HG02759 (cell line): ENCODE measurements around the gene MED12.

ENCODE experiments used
- ATAC-seq: cut with Tn5 transposase; IDR thresholded peaks from one replicate; pipeline ENCODE4 v1.9.1; 2021; ENCODE audit warnings: mild to moderate bottlenecking, moderate library complexity; ENCODE audit not compliant: unreplicated experiment

MED12 gene

GRCh38 chrX:71118032-71118984 lies at the start of gene MED12:
MED12 (plus strand) TSS chrX:71118596; CDS start chrX:71118755, 159 bp downstream.
- ATAC-seq: peak; percentile 96

DNA sequence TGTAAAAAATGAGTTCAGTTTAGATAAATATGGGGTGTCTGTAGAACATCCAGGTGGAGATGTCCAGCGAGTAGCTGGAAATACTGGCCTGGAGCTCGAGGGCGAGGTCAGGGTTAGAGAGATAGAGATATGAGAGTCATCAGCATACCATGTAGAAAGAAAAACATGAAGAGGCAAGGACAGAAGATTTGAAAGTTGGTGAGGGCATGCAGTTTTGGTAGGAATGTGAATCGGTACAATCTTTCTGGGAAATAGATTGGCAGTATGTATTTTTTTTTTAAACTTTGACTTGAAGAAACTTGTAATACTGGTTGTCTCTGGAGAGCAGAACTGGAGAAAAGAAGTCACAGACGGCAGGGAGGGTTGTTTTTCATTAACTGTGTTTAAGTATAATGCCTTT lies 47.9 kb upstream of the MED12 start:
- ATAC-seq: no peak

- ATAC-seq: no peak
Observed at GRCh38 chrX:71081330-71082123, 36.9 kb upstream of the MED12 start.

DNA sequence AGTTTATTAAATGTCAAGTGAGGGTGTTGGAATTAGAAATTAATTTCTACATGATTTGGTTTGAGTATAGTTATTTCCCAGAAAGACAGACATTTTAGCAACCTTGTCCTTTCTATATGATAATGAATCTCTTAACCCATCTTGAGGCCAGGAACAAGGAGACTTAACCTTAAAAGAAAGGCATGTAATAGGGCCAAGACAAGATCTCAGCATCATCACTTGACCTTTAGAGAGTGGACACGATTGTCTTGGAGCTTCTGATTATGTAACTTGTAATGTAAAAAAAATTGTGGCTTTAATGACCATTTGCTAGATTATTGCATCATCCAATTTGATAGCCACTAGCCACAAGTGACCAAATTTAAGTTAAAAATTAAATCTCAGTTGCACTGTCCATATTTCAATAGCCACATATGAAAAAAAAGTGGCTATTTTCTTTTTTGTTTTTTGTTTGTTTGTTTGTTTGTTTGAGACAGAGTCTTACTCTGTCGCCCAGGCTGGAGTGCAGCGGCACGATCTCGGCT lies 36.2 kb upstream of the MED12 start:
- ATAC-seq: no peak

- no peak for ATAC-seq
Observed at GRCh38 chrX:71082822-71083221, 35.6 kb upstream of the MED12 start.

DNA sequence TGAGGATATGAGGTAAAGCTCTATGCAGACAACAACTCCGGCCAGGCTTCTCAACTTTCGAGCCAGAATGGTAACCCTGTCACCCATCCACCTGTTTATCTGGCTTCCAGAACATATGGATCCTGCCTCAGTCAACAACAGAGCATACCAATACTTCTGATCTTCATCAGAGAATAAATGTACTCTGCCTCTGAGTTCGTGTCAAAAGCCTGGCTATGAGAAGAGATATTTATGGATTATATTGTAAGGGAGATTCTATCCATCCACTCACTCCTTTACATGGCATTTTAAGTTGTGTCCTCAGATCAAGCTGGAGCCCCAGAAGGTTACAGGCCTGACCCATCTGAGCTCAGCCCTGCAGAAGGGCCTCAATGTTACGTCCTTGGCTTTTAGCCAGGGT lies 32.5 kb upstream of the MED12 start:
- no peak for ATAC-seq

DNA sequence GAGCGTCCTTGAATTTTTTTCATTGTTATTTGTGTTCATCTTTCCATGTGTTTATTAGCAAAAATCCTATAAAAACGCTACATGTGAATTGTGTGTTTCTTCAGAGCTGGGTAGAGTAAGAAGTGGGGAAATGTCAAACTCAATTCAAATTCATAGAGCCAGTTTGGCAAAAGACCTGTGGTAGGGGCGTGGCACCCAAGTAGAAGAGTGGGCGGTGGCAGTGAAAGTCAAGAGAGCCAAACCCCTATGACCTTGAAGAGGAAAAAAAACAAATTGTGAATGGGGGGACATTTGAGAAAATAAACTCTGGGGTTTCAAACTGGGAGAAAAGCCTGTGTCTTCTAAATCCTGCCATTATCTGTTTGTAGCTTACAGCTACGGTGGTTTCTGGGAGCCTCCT lies 27.1 kb upstream of the MED12 start:
- no peak for ATAC-seq

GRCh38 chrX:71095033-71095432 lies 23.4 kb upstream of the MED12 start:
- ATAC-seq: no peak

DNA sequence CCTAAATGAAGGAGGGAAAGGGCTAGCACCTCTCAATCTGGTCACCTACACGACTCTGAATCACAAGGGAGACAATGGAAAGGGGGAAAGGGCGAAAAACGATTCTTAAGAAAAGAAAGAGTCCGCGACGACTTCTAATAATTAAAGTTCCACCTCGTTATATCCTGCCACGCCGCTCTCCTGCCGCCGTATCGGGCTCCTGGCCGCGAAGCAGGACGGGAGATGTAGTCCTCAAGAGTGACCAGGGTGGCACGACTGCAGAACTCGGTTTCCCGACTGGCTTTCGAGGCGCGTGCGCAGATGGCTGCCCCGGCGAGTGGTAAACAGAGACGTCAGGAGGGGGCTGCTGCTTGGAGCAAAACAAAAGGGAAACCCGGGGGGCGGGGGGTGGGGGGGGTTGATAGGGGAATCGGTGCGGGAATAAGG lies 22.8 kb upstream of the MED12 start, which contains the start of gene FOXO4:
FOXO4 (plus strand) TSS at position 297 of the 426 bp plus-strand sequence. CDS start 678 bp downstream, outside the sequence.
- peak; percentile 91 for ATAC-seq

DNA sequence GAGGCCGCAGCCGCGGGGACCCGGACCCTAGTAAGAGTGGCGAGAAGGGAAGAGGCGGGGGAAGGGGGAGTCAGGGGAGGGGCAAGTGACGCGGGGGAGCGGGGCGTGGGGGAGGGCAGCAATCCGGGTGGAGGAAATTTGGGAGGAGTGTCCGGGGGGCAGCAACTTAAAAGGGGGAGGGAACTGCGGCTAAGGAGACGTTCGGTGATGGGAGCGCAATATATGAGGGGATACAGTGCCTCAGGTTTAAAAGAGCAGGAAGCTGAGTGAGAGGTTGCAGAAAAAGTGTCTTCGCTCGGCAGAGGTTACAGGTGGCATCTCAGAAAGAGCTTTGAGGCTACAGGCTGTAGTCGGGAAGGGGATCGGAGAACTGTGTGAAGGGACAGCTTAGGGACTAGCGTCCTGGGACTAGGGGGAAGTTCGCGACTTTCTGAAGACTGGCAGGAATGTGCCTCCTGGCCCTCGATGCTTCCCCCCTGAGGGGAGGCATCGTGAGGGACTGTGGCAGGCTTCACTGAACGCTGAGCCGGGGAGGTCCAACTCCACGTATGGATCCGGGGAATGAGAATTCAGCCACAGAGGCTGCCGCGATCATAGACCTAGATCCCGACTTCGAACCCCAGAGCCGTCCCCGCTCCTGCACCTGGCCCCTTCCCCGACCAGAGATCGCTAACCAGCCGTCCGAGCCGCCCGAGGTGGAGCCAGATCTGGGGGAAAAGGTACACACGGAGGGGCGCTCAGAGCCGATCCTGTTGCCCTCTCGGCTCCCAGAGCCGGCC lies 22.2 kb upstream of the MED12 start:
- peak; percentile 26 for ATAC-seq

DNA sequence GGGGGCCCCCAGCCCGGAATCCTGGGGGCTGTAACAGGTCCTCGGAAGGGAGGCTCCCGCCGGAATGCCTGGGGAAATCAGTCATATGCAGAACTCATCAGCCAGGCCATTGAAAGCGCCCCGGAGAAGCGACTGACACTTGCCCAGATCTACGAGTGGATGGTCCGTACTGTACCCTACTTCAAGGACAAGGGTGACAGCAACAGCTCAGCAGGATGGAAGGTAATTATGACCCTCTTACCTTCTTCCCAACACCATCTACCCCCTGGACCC lies 21.7 kb upstream of the MED12 start:
- no peak for ATAC-seq

DNA sequence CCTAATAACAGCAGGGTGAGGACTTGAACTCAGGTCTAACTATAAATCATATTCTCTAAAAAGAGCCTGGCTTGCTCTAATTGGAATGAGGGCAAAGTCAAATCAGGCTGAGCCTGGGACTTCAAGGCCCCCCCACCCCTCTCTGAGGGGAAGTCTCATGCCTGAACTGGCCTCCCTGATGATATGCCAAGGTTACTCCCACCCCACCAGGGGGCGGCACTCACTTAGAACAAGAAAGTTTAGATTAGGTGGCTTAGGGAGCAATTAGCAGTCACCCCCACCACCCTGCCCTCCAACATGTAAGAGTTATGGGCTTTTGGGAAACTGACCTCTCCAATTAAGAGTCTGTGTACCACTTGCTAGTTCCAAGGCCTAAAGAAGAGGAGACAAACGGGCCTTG lies 20.1 kb upstream of the MED12 start:
- no peak for ATAC-seq

DNA sequence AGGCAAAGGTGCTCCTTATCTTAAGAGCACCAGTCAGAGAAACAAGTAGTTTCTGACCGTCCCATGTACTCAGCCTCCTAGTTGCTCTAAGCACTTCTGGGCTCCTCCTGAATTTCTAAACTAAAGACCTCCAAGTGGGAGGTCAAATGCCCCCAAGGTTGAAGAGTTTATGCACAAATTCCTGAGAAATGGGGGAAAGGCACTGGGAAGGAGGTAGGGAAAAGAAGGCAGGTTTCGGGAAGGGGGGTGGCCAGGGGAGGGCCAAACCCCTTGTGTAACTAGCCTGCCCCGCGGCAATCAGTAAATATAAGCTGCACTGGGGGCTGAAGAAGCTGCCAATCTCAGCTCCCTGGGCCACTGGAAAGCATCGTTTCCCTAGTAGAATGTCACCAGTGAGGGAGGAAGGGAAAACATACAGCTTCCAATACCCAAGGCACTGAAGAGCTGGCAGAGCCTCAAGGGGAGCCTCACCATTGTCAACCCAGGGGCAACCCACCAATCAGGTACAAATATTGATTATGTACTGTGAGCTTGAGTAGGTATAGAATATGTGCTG lies 19.4 kb upstream of the MED12 start:
- ATAC-seq: no peak

- no peak for ATAC-seq
Observed at GRCh38 chrX:71099736-71100135, 18.7 kb upstream of the MED12 start.

- no peak for ATAC-seq
Observed at GRCh38 chrX:71100581-71101505, 17.6 kb upstream of the MED12 start.

DNA sequence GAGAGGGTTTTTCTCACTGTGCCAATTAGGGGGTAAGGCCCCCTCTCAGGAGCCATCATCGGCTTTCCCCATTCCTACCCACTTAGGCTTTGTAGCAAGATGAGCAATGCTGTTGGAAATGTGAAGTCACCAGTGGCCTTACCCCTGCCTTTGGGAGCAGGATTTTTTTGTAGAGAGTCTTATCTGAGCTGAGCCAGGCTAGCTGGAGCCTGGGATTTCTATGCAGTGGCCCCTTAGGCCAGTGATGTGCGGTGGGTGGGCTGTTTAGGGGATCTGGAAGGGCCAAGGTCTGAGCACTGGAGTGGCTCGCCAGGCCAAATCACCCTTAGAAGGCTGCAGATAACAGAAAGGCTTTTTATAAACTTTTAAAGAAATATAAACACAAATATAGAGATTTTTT lies 16.1 kb upstream of the MED12 start:
- ATAC-seq: no peak

GRCh38 chrX:71103110-71103983 lies 15.0 kb upstream of the MED12 start:
- ATAC-seq: peak; percentile 65

- ATAC-seq: no peak
Observed at GRCh38 chrX:71105628-71106027, 12.8 kb upstream of the MED12 start.

- ATAC-seq: no peak
Observed at GRCh38 chrX:71106427-71106826, 12.0 kb upstream of the MED12 start, which contains the start of gene CXorf65. CXorf65 (minus strand) TSS chrX:71106740; CDS start chrX:71106556, 184 bp downstream.
